Central memory CD8-positive, alpha-beta T cell (primary cell): ENCODE data around the gene CSNK1D.

Experiments used
- ATAC-seq: fragments of 150-1000 bp; cut with Tn5 transposase; replicated peaks from 2 replicates; pipeline ENCODE4 v1.10.0; 2022; ENCODE audit warnings: mild to moderate bottlenecking, moderate FRiP score, moderate number of reproducible peaks; ENCODE audit not compliant: poor library complexity, severe bottlenecking; ENCODE audit errors: extremely low read depth
- DNase-seq, 2 donors: peaks; one replicate each; pipeline ENCODE4 v3.0.0; 2021; ENCODE audit warnings: low spot score in 2 of 2
- H3K27ac Mint-ChIP-seq: one replicate; pipeline ENCODE4 v1.8.0; 2022; ENCODE audit warnings: low read depth, mild to moderate bottlenecking, moderate library complexity, mixed read lengths
- H3K27me3 Mint-ChIP-seq: one replicate; pipeline ENCODE4 v1.8.0; 2022; ENCODE audit warnings: mixed read lengths
- H3K36me3 Mint-ChIP-seq: one replicate; pipeline ENCODE4 v1.8.0; 2022; ENCODE audit warnings: mild to moderate bottlenecking, moderate library complexity, mixed read lengths; ENCODE audit not compliant: insufficient read depth
- H3K4me1 Mint-ChIP-seq: one replicate; pipeline ENCODE4 v1.8.0; 2022; ENCODE audit warnings: mixed read lengths
- H3K4me3 Mint-ChIP-seq: one replicate; pipeline ENCODE4 v1.8.0; 2022; ENCODE audit warnings: mild to moderate bottlenecking, moderate library complexity, mixed read lengths
- H3K9me3 Mint-ChIP-seq: one replicate; pipeline ENCODE4 v1.8.0; 2022; ENCODE audit warnings: mixed read lengths

CSNK1D gene

GRCh38 chr17:82315703-82316358 is 42.3 kb upstream of the CSNK1D start:
- Mint-ChIP-seq H3K36me3 (peaks cover 26% of the 10 kb centered on the region), H3K4me3 (peak overlapping the region; percentile 96), H3K4me1 (peaks cover 8% of the 10 kb centered on the region), H3K27ac (no peak overlapping the region), H3K9me3 (no peaks in the 10 kb centered on the region), H3K27me3 (no peaks in the 10 kb centered on the region)
- ATAC-seq (peak; percentile 56), DNase-seq (no peak)

- peaks cover 8% of the 10 kb centered on the region for H3K4me1 Mint-ChIP-seq
- H3K27me3 Mint-ChIP-seq: no peaks in the 10 kb centered on the region
- H3K36me3 Mint-ChIP-seq: peaks cover 26% of the 10 kb centered on the region
- ATAC-seq (no peak), DNase-seq (no peak)
- no peak overlapping the region for H3K27ac Mint-ChIP-seq
- peak overlapping the region; percentile 96 for H3K4me3 Mint-ChIP-seq
- no peaks in the 10 kb centered on the region for H3K9me3 Mint-ChIP-seq
Observed at GRCh38 chr17:82314727-82315605, 41.5 kb upstream of the CSNK1D start.

- Mint-ChIP-seq H3K4me1 (peaks cover 8% of the 10 kb centered on the region), H3K4me3 (peak overlapping the region; percentile 96), H3K27ac (no peak overlapping the region), H3K36me3 (peaks cover 26% of the 10 kb centered on the region), H3K9me3 (no peaks in the 10 kb centered on the region), H3K27me3 (no peaks in the 10 kb centered on the region)
- no peak for DNase-seq
- no peak for ATAC-seq
Observed at GRCh38 chr17:82314012-82314726, 40.7 kb upstream of the CSNK1D start.

GRCh38 chr17:82313195-82314011 is 39.9 kb upstream of the CSNK1D start:
- no peaks in the 10 kb centered on the region for H3K27me3 Mint-ChIP-seq
- peak overlapping the region; percentile 96 for H3K4me3 Mint-ChIP-seq
- no peak for DNase-seq
- ATAC-seq: no peak
- no peak overlapping the region for H3K27ac Mint-ChIP-seq
- H3K4me1 Mint-ChIP-seq: peaks cover 8% of the 10 kb centered on the region
- no peaks in the 10 kb centered on the region for H3K9me3 Mint-ChIP-seq
- peaks cover 26% of the 10 kb centered on the region for H3K36me3 Mint-ChIP-seq

- DNase-seq: no peak
- Mint-ChIP-seq H3K4me3 (no peak overlapping the region), H3K4me1 (peaks cover 10% of the 10 kb centered on the region), H3K27ac (no peak overlapping the region), H3K36me3 (peaks cover 22% of the 10 kb centered on the region), H3K27me3 (no peaks in the 10 kb centered on the region), H3K9me3 (no peaks in the 10 kb centered on the region)
- no peak for ATAC-seq
Observed at GRCh38 chr17:82311971-82312370, 38.5 kb upstream of the CSNK1D start.

- no peak for ATAC-seq
- Mint-ChIP-seq H3K4me1 (peaks cover 14% of the 10 kb centered on the region), H3K36me3 (peaks cover 13% of the 10 kb centered on the region), H3K9me3 (no peaks in the 10 kb centered on the region), H3K27me3 (no peaks in the 10 kb centered on the region), H3K4me3 (no peak overlapping the region), H3K27ac (no peak overlapping the region)
- DNase-seq: no peak
Observed at GRCh38 chr17:82310877-82311276, 37.4 kb upstream of the CSNK1D start.

- Mint-ChIP-seq H3K4me1 (peaks cover 14% of the 10 kb centered on the region), H3K36me3 (peaks cover 7% of the 10 kb centered on the region), H3K27ac (peak overlapping the region; percentile 19), H3K4me3 (no peak overlapping the region), H3K27me3 (no peaks in the 10 kb centered on the region), H3K9me3 (no peaks in the 10 kb centered on the region)
- ATAC-seq (no peak), DNase-seq (no peak)
Observed at GRCh38 chr17:82309656-82310570, 36.4 kb upstream of the CSNK1D start.

- peak overlapping the region; percentile 49 for H3K27ac Mint-ChIP-seq
- DNase-seq: no peak
- H3K27me3 Mint-ChIP-seq: no peaks in the 10 kb centered on the region
- peaks cover 40% of the 10 kb centered on the region for H3K4me1 Mint-ChIP-seq
- H3K36me3 Mint-ChIP-seq: peaks cover 3% of the 10 kb centered on the region
- H3K4me3 Mint-ChIP-seq: peak overlapping the region; percentile 40
- H3K9me3 Mint-ChIP-seq: no peaks in the 10 kb centered on the region
- no peak for ATAC-seq
Observed at GRCh38 chr17:82305727-82306300, 32.3 kb upstream of the CSNK1D start.

GRCh38 chr17:82304826-82305726 is 31.6 kb upstream of the CSNK1D start:
- Mint-ChIP-seq H3K9me3 (no peaks in the 10 kb centered on the region), H3K36me3 (peaks cover 6% of the 10 kb centered on the region), H3K4me3 (peak overlapping the region; percentile 40), H3K27me3 (no peaks in the 10 kb centered on the region), H3K27ac (peak overlapping the region; percentile 49), H3K4me1 (peaks cover 47% of the 10 kb centered on the region)
- DNase-seq (no peak), ATAC-seq (no peak)

GRCh38 chr17:82303944-82304808 is 30.7 kb upstream of the CSNK1D start:
- Mint-ChIP-seq H3K27me3 (no peaks in the 10 kb centered on the region), H3K4me1 (peaks cover 56% of the 10 kb centered on the region), H3K27ac (peak overlapping the region; percentile 99), H3K9me3 (no peaks in the 10 kb centered on the region), H3K36me3 (peaks cover 6% of the 10 kb centered on the region), H3K4me3 (peak overlapping the region; percentile 80)
- DNase-seq (no peak), ATAC-seq (no peak)
